HPDE6-E6E7 (cell line): Measurements from ENCODE around the gene ZBTB38.

Source experiments
- DNase-seq: peaks from one replicate; pipeline ENCODE4 v3.0.0; 2011; ENCODE audit warnings: missing footprints; ENCODE audit errors: extremely low spot score

ZBTB38 gene

GRCh38 chr3:141338881-141339280, 29.4 kb upstream of the ZBTB38 start:
- DNase-seq, result no peak

- no peak for DNase-seq
Measured at GRCh38 chr3:141341536-141341935, 26.8 kb upstream of the ZBTB38 start.

DNA sequence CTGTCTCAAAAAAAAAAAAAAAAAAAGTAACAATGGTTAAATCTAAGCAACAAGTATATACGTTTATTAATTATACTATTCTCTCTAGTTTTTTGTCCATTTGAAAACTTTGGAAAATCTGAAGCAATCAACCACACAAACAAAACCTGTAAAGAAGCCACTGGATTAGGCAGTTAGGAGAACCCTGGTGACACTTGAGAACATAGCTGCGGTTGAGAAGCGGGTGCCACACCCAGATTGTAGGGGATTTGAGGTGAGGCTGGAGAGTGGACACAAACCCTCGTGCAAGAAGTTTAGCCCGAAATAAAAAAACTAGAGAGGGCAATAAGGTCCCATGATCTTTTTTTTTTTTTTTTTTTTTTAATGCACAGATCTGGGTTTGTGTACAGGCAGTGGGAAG, 25.9 kb upstream of the ZBTB38 start:
- DNase-seq, result no peak

DNA sequence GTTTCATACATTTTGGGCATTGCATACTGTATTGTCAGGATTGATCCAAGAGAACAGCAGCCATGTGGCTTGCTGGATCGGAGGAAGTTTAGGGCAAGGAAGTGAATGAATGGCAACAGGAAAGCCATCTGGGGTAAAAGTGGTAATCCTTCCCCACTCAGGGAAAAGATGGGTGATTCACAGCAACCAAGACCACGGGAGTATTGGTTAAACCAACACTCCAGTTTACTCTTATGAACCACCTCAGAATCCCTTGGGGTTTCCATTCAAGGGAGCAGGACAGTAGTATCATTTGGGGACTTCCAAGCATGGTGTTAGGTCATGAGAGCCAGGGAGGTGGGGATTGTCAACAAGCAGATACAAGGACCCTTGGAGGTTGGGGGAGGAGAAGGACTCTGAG, 25.2 kb upstream of the ZBTB38 start:
- no peak for DNase-seq

- DNase-seq, result no peak
Measured at GRCh38 chr3:141343865-141344271, 24.4 kb upstream of the ZBTB38 start.

- DNase-seq, result no peak
Measured at GRCh38 chr3:141345528-141345927, 22.8 kb upstream of the ZBTB38 start.

- no peak for DNase-seq
Measured at GRCh38 chr3:141346007-141346406, 22.3 kb upstream of the ZBTB38 start.

GRCh38 chr3:141346418-141346817, 21.9 kb upstream of the ZBTB38 start:
- no peak for DNase-seq

GRCh38 chr3:141346839-141347238, 21.5 kb upstream of the ZBTB38 start:
- no peak for DNase-seq

GRCh38 chr3:141348837-141349236, 19.5 kb upstream of the ZBTB38 start:
- DNase-seq, result no peak

GRCh38 chr3:141349711-141350110, 18.6 kb upstream of the ZBTB38 start:
- no peak for DNase-seq

- DNase-seq, result no peak
Measured at GRCh38 chr3:141350666-141351065, 17.6 kb upstream of the ZBTB38 start.

DNA sequence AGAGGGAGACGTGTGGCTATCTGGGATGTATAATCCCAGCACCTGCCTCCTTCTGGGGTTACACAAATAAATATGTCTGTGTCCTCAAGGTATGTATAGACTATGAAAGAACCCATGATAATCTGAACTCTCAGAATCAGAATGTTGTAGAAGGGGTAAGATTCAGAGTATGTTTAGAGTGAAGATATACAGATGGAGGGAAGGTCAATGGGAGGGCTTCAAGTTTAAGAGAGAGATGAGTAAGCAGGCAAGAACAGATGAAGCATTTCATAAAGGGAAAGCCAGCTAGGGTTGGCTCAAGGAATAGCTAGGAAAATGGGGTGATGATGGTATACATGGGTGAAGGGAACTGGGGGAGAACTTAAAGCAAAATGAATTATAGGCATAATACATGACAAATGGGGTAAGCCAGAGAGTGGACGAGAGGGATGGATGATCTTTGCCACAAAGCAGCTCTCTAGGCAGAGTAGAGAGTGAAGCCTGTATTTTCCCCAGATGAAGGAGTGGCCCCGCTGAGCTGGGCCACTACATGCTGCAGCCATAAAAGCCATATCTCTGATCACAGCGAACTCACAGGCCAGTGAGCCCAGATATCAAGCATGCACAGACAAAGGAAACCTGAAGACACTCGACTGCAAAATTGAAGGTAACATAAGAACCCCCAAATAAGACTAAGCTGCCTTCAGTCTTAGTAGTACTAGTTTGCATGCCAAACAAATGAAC, 15.9 kb upstream of the ZBTB38 start:
- DNase-seq, result no peak

DNA sequence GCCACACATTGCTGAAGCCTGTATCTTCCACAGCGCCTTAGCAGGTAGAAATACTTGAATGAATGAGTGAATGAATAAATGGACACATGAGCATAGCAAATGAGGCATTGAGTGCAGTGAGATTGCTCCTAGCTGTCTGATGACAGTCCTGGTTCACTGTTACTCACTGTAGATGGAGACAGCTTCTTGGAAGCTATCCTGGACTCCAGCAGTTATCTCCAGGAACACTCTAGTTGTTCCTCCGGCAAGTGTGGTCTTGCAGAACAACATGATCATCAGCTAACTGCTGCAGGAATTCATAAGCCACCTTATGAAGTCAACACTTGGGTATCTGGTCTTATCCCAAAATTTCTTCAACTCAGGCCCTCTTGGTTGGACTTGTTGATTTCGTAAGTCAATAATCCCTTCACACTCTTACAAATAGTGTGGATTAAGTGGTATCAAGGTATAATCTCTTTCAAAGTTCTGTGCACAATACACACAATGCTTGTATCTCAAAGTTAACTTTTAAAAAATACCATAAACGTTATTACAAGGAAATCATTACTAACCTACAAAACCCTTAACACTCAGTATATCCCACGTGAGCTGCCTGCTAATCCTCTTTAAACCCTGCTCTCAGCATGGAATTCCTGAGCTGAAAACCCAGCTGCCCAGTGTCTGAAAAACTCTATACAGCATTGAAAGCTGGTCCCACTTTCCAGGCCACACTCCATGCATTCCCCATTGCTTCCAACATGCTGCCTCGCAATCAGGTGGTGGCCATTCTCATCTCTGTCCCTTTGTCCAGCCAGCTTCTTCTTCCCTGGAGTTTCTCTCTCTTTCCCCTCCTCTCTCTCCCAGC, 14.4 kb upstream of the ZBTB38 start:
- no peak for DNase-seq

GRCh38 chr3:141354517-141354916, 13.8 kb upstream of the ZBTB38 start:
- no peak for DNase-seq

GRCh38 chr3:141355242-141355641, 13.1 kb upstream of the ZBTB38 start:
- DNase-seq, result no peak

DNA sequence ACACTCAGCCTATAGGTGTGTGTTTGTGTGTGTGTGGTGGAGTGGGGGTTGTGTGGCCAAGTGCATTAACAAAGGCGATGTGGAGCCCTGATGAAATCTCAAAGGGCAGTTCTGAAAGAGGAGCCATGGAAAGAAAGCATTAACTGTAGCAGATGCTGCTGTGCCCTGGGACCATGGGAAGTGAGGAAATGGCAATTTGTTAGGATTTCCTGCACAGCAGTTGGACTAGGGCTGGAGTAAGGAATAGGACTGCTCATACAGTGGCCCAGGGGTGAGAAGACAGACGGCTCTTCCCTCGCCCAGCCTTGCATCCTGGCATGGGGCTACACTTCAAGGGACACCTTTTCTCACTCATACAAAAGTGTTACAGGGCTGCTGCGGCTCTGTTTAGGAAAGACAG, 12.3 kb upstream of the ZBTB38 start:
- no peak for DNase-seq

DNA sequence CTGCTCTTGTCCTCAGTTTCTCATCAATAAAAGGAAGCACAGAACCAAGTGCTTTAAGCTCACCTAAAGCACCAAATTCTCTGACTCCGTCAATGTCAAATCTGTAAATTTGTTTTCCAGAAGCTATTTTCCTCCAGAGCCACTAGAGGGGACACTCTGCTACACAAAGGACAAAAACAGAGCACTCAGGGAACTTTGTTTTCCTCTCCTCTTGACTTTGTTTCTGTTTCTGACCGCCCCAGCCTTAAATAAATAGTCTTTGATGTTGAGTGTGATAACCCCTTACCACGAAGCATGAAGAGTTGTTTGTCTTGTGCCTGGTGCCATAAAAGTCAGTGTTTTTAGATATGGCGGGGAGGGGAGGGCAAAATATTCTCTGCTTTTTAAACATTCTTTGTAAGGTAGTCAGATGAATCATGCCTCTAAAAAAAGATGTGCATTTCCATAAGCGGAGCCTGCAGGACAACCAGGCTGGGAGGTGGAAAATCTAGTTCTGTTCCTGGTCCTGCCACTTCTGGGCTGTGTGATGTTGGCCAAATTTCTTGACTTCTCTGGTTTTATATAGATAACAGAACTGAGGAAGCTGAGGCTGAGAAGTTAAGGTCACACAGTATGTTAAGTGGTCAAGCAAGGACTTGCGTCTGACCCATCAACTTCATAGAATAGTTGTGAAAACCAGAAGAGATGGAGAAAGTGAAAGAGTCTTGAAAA, 7.3 kb upstream of the ZBTB38 start:
- peak; percentile 64 for DNase-seq

- no peak for DNase-seq
Measured at GRCh38 chr3:141362736-141363135, 5.6 kb upstream of the ZBTB38 start.

GRCh38 chr3:141365201-141365600, 3.1 kb upstream of the ZBTB38 start:
- DNase-seq, result no peak

DNA sequence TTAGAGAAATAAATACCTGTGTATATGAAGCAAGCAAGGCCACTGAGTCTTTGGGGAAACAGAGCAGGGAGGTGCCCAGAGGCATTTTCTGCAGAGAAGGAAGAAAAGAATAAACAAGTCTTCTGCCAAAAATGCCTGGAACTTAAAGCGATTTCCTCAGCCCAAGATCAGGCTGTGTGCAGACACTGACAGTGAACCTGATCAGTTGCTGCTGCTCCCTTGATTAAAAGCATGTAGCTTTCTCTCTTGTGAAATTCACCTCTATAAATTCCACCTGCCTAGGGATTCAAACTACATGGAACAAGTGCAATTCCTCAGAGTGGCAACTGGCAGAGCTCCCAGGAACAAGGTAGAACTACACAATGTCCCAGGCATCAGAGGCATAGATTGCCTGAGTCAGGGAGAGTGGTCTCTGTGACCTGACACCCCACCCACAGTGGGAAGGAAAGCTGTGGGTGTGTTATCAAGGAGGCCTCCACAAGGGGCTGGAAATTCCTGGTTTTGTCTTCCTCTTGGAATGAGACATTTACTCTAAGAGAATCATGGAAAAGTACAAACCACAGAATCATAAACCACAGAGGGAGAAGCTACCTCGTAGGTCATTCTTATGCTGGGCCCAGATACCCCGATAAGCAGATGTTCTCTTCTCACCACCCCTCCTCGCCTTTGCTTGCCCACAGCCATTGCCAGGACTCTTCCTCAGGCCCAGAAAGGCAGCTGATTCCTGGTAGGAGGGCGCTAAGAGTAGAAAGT, 1.8 kb upstream of the ZBTB38 start:
- no peak for DNase-seq
